B cell (primary cell): ENCODE results near the gene STARD10.

ENCODE experiments used
- EZH2 ChIP-seq: IDR thresholded peaks from 2 replicates; pipeline ENCODE4 v1.6.1; 2012; ENCODE audit warnings: borderline replicate concordance, low read depth, mild to moderate bottlenecking, moderate library complexity, low read length; ENCODE audit not compliant: insufficient read depth, poor library complexity, severe bottlenecking
- TF ChIP-seq, protein P1 (sequence below): fragments of 200-600 bp; IDR thresholded peaks from one replicate; pipeline ENCODE4 v1.8.0; 2022; ENCODE audit warnings: antibody characterized with exemption, mild to moderate bottlenecking

DNA sequence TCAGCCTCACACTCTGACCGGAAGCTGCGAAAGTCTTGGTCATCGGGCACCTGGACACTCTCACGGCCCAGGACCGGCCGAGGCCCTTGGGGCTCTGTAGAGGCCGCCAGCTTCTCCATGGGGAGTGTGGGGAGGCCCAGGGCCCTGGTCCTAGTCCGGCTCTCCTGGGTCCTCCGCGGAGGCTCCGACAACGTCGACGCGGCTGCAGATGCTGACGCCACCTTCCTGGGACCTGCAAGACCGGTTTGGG lies 12.9 kb downstream of the STARD10 start:
- TF ChIP-seq, protein P1, sequence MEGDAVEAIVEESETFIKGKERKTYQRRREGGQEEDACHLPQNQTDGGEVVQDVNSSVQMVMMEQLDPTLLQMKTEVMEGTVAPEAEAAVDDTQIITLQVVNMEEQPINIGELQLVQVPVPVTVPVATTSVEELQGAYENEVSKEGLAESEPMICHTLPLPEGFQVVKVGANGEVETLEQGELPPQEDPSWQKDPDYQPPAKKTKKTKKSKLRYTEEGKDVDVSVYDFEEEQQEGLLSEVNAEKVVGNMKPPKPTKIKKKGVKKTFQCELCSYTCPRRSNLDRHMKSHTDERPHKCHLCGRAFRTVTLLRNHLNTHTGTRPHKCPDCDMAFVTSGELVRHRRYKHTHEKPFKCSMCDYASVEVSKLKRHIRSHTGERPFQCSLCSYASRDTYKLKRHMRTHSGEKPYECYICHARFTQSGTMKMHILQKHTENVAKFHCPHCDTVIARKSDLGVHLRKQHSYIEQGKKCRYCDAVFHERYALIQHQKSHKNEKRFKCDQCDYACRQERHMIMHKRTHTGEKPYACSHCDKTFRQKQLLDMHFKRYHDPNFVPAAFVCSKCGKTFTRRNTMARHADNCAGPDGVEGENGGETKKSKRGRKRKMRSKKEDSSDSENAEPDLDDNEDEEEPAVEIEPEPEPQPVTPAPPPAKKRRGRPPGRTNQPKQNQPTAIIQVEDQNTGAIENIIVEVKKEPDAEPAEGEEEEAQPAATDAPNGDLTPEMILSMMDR: no peak
- TF ChIP-seq EZH2: no peak
